Measurements from ENCODE around the gene KMT2C. TPM values are rescaled to one million over a fixed set of nuclear protein-coding genes. Genes with fewer than 3 reads are reported as not detected.
"Not testable (repeated sequence)": the region's sequence is repeated elsewhere in the genome, so short reads cannot be mapped to it uniquely, and the experiment has no call there.

The KMT2C gene
- total and polyA plus RNA-seq, 7 experiments from 2014 or later = 17.0 to 152 (median 109) TPM

DNA sequence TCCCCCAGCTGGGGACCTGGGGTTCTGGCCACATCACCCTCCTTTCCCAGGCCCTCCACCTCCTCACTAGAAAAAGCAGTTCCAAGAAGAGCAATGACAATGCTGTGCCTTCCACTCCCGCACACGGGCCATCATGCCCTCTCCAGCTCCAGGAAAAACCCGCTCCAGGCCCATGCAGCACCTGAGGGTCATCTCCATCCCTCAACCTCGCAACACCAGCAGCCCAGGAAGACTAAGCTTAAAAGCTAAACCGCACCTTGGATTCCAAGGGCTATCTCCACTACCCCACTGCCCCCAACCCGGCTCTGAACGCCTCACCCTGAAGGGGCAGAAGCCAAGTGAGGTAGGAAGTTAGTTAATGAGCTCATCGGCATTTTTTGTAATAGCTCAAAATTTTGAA lies 173.7 kb downstream of the KMT2C start:
- H3K36me3 Mint-ChIP-seq = peaks cover 10 to 66% (median 32%) of the 10 kb centered on the region in 5 donors
- H3K27me3 Mint-ChIP-seq; CTCF ChIA-PET; H3K36me3 ChIP-seq (ENCODE audit: control insufficient read depth in 2 of 3, insufficient read depth in 3 of 3, low read length in 3 of 3); H3K9me3 ChIP-seq (ENCODE audit: control insufficient read depth in 2 of 3, low read length in 3 of 3); ATAC-seq; POLR2A ChIA-PET; intact Hi-C loops (cut with micrococcal nuclease); H3K27ac ChIP-seq (ENCODE audit: low read depth, low read length); DNase-seq; H3K27me3 ChIP-seq (ENCODE audit: control insufficient read depth in 2 of 2, insufficient read depth in 2 of 2, low read length in 2 of 2); H3K4me1 ChIP-seq (ENCODE audit: control insufficient read depth in 2 of 2, insufficient read depth in 2 of 2, low read length in 2 of 2); H3K9me3 Mint-ChIP-seq; H3K4me3 ChIP-seq (ENCODE audit: low read length); H3K4me3 Mint-ChIP-seq: not testable (repeated sequence)
- peak overlapping the region in 3 of 9 donors; percentile 13 to 56 (median 33) for H3K27ac Mint-ChIP-seq
- H3K4me1 Mint-ChIP-seq = peaks cover 0 to 24% (median 9%) of the 10 kb centered on the region in 7 donors

DNA sequence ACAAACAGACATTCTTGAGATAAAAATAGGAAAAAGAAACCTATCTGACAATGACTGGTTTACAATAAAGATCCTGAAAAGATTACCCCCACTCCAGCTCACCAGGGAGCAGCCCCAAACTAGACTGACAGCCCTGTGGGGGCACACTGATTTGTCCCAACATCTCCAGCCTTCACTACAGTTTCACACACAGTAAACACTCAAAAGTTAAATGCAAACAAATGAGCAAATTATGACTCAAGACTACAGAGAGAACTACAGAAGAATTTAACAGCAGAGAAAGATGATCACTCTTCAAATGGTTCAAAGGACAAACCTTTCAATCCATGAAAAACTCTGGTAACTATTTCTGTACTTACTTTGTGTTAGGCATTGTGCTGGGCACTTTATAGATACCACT lies 176.2 kb downstream of the KMT2C start:
- H3K4me1 ChIP-seq (ENCODE audit: control insufficient read depth in 2 of 2, insufficient read depth in 2 of 2, low read length in 2 of 2); POLR2A ChIA-PET; ATAC-seq; H3K9me3 Mint-ChIP-seq; H3K27me3 ChIP-seq (ENCODE audit: control insufficient read depth in 2 of 2, insufficient read depth in 2 of 2, low read length in 2 of 2); DNase-seq; H3K27me3 Mint-ChIP-seq; H3K27ac ChIP-seq (ENCODE audit: low read depth, low read length); intact Hi-C loops (cut with micrococcal nuclease); H3K4me3 ChIP-seq (ENCODE audit: low read length); H3K4me3 Mint-ChIP-seq; H3K9me3 ChIP-seq (ENCODE audit: control insufficient read depth in 2 of 3, low read length in 3 of 3); CTCF ChIA-PET; H3K36me3 ChIP-seq (ENCODE audit: control insufficient read depth in 2 of 3, insufficient read depth in 3 of 3, low read length in 3 of 3): not testable (repeated sequence)
- Mint-ChIP-seq H3K4me1 (peaks cover 0 to 38% (median 21%) of the 10 kb centered on the region in 7 donors), H3K27ac (peak overlapping the region in 1 of 9 donors; percentile 17), H3K36me3 (peaks cover 13 to 74% (median 39%) of the 10 kb centered on the region in 5 donors)

DNA sequence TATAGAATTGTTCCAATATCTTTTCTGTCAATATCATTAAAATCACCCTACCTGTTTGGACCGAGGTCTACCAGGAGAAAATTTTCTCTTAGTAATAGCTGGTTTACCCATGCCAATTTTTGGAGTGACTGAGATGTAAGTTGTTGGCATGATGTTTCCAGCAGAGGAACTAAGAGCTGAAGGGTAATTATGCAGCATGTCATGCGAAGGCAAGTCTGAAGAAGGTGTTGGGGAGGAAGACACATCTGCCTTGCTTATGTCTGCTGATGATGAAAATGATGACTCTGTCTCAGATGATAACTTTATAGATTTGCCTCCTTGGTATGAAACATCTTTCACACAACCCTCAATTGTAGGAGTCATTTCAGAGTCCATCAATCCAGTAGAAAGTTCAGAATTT lies 188.0 kb downstream of the KMT2C start:
- CTCF ChIA-PET; DNase-seq; H3K9me3 ChIP-seq (ENCODE audit: control insufficient read depth in 2 of 3, low read length in 3 of 3); H3K9me3 Mint-ChIP-seq; H3K4me3 ChIP-seq (ENCODE audit: low read length); POLR2A ChIA-PET; H3K4me1 ChIP-seq (ENCODE audit: control insufficient read depth in 2 of 2, insufficient read depth in 2 of 2, low read length in 2 of 2); H3K27me3 Mint-ChIP-seq; H3K4me3 Mint-ChIP-seq; intact Hi-C loops (cut with micrococcal nuclease); H3K27ac ChIP-seq (ENCODE audit: low read depth, low read length); H3K27ac Mint-ChIP-seq; ATAC-seq; H3K27me3 ChIP-seq (ENCODE audit: control insufficient read depth in 2 of 2, insufficient read depth in 2 of 2, low read length in 2 of 2): not testable (repeated sequence)
- H3K36me3 ChIP-seq (ENCODE audit: control insufficient read depth in 2 of 3, insufficient read depth in 3 of 3, low read length in 3 of 3) = peaks cover 0 to 18% (median 0%) of the 10 kb centered on the region in 3 experiments
- H3K36me3 Mint-ChIP-seq = peaks cover 6 to 48% (median 38%) of the 10 kb centered on the region in 5 donors
- peaks cover 0 to 29% (median 10%) of the 10 kb centered on the region in 7 donors for H3K4me1 Mint-ChIP-seq

DNA sequence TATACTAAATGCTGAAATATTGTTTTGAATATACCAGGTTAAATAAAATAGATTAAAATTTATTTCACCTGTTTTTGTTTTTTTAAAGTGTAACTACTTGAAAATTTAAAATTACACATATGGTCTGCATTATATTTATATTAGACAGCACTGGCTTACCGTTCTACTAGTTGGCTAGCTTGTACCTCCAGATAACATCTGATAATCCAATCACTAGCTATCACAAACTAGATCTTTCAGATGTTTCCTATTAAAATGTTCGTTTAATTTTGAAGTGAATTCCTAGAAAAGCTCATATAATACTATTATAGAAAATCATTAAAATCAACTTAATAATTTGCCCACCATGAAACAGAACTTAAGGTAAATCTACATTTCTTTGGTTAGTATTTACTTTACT lies 190.4 kb downstream of the KMT2C start:
- H3K9me3 ChIP-seq (ENCODE audit: control insufficient read depth in 2 of 3, low read length in 3 of 3); H3K27me3 ChIP-seq (ENCODE audit: control insufficient read depth in 2 of 2, insufficient read depth in 2 of 2, low read length in 2 of 2); H3K27ac ChIP-seq (ENCODE audit: low read depth, low read length); H3K36me3 ChIP-seq (ENCODE audit: control insufficient read depth in 2 of 3, insufficient read depth in 3 of 3, low read length in 3 of 3); H3K27ac Mint-ChIP-seq; ATAC-seq; H3K4me3 Mint-ChIP-seq; H3K4me3 ChIP-seq (ENCODE audit: low read length); DNase-seq; intact Hi-C loops (cut with micrococcal nuclease); H3K9me3 Mint-ChIP-seq; CTCF ChIA-PET; H3K4me1 ChIP-seq (ENCODE audit: control insufficient read depth in 2 of 2, insufficient read depth in 2 of 2, low read length in 2 of 2); H3K27me3 Mint-ChIP-seq: not testable (repeated sequence)
- Mint-ChIP-seq H3K4me1 (peaks cover 5 to 29% (median 17%) of the 10 kb centered on the region in 7 donors), H3K36me3 (peaks cover 0 to 36% (median 24%) of the 10 kb centered on the region in 5 donors)
- POLR2A ChIA-PET = interaction anchor here (0.6 kb wide), 1 partner anchor 380 kb away, joined by 4 read pairs; no protein-coding TSS in a partner anchor

DNA sequence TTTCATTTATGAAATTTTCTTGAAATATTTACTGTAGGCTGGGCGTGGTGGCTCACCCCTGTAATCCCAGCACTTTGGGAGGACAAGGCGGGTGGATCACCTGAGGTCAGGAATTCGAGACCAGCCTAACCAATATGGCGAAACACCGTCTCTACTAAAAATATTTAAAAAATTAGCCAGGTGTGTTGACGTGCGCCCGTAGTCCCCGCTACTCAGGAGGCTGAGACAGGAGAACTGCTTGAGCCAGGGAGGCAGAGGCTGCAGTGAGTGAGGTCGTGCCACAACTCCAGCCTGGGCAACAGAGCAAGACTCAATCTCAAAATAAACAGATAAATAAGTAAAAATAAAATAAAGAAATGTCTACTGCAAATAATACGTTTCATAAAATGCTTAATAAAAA lies 192.3 kb downstream of the KMT2C start:
- Mint-ChIP-seq H3K4me1 (peaks cover 10 to 27% (median 16%) of the 10 kb centered on the region in 7 donors), H3K36me3 (peaks cover 0 to 30% (median 13%) of the 10 kb centered on the region in 5 donors)
- CTCF ChIA-PET; H3K9me3 Mint-ChIP-seq; H3K27ac ChIP-seq (ENCODE audit: low read depth, low read length); H3K27me3 ChIP-seq (ENCODE audit: control insufficient read depth in 2 of 2, insufficient read depth in 2 of 2, low read length in 2 of 2); POLR2A ChIA-PET; H3K36me3 ChIP-seq (ENCODE audit: control insufficient read depth in 2 of 3, insufficient read depth in 3 of 3, low read length in 3 of 3); H3K27me3 Mint-ChIP-seq; H3K4me1 ChIP-seq (ENCODE audit: control insufficient read depth in 2 of 2, insufficient read depth in 2 of 2, low read length in 2 of 2); intact Hi-C loops (cut with micrococcal nuclease); H3K4me3 Mint-ChIP-seq; H3K9me3 ChIP-seq (ENCODE audit: control insufficient read depth in 2 of 3, low read length in 3 of 3); H3K27ac Mint-ChIP-seq; ATAC-seq; H3K4me3 ChIP-seq (ENCODE audit: low read length); DNase-seq: not testable (repeated sequence)

DNA sequence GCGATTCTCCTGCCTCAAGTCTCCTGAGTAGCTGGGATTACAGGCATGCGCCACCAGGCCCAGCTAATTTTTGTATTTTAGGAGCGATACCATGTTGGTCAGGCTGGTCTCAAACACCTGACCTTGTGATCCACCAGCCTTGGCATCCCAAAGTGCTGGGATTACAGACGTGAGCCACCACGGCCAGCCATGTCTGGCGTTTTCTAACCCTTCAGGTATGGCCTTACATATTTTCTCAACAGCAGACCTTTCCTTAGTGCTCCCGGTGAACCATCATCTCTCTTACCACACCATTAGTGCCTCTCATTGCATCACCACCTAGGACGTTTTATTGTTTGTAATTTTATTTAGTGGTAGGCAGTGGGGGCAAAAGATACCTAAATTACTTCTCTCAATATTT lies 194.5 kb downstream of the KMT2C start:
- intact Hi-C loops (cut with micrococcal nuclease); POLR2A ChIA-PET; H3K4me3 Mint-ChIP-seq; H3K27me3 ChIP-seq (ENCODE audit: control insufficient read depth in 2 of 2, insufficient read depth in 2 of 2, low read length in 2 of 2); H3K36me3 ChIP-seq (ENCODE audit: control insufficient read depth in 2 of 3, insufficient read depth in 3 of 3, low read length in 3 of 3); H3K9me3 ChIP-seq (ENCODE audit: control insufficient read depth in 2 of 3, low read length in 3 of 3); H3K9me3 Mint-ChIP-seq; H3K27me3 Mint-ChIP-seq; DNase-seq; H3K4me3 ChIP-seq (ENCODE audit: low read length); H3K4me1 ChIP-seq (ENCODE audit: control insufficient read depth in 2 of 2, insufficient read depth in 2 of 2, low read length in 2 of 2); ATAC-seq; H3K27ac ChIP-seq (ENCODE audit: low read depth, low read length); CTCF ChIA-PET: not testable (repeated sequence)
- Mint-ChIP-seq H3K36me3 (peaks cover 0 to 31% (median 13%) of the 10 kb centered on the region in 5 donors), H3K4me1 (peaks cover 10 to 22% (median 13%) of the 10 kb centered on the region in 7 donors), H3K27ac (peak overlapping the region in 4 of 9 donors; percentile 9 to 65 (median 16))

DNA sequence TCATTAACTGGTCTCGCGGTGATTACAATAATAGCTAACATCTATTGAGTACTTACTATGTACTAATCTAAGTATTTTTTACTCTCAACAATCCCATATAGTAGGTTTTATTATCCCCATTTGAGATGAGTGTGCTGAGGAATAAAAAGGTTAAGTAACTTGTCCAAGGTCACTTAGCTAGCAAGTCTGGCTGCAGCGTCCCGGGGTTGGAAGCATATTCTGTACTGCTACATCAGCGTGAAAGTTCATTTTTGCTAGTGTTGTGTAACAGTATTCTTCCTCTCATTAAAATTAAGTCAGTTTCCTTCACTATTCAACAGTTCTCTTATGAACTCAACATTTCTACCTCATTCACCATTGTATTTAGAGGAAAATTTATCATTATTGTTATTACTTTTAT lies 199.5 kb downstream of the KMT2C start:
- H3K27me3 ChIP-seq (ENCODE audit: control insufficient read depth in 2 of 2, insufficient read depth in 2 of 2, low read length in 2 of 2); H3K9me3 Mint-ChIP-seq; H3K27ac ChIP-seq (ENCODE audit: low read depth, low read length); H3K27me3 Mint-ChIP-seq; H3K36me3 ChIP-seq (ENCODE audit: control insufficient read depth in 2 of 3, insufficient read depth in 3 of 3, low read length in 3 of 3); CTCF ChIA-PET; H3K27ac Mint-ChIP-seq; ATAC-seq; H3K4me3 ChIP-seq (ENCODE audit: low read length); POLR2A ChIA-PET; DNase-seq; H3K4me1 ChIP-seq (ENCODE audit: control insufficient read depth in 2 of 2, insufficient read depth in 2 of 2, low read length in 2 of 2); H3K9me3 ChIP-seq (ENCODE audit: control insufficient read depth in 2 of 3, low read length in 3 of 3); H3K4me3 Mint-ChIP-seq; intact Hi-C loops (cut with micrococcal nuclease): not testable (repeated sequence)
- peaks cover 7 to 15% (median 11%) of the 10 kb centered on the region in 7 donors for H3K4me1 Mint-ChIP-seq
- peaks cover 0 to 40% (median 6%) of the 10 kb centered on the region in 5 donors for H3K36me3 Mint-ChIP-seq
